HG03575 (cell line): ENCODE measurements around the gene PRPF31.
"Not testable (repeated sequence)": the region's sequence is repeated elsewhere in the genome, so short reads cannot be mapped to it uniquely, and the experiment has no call there.

Source experiments
- ATAC-seq: cut with Tn5 transposase; IDR thresholded peaks from one replicate; pipeline ENCODE4 v1.9.1; 2021; ENCODE audit not compliant: unreplicated experiment, insufficient number of reproducible peaks, low FRiP score; ENCODE audit errors: extremely low read depth

Gene PRPF31

DNA sequence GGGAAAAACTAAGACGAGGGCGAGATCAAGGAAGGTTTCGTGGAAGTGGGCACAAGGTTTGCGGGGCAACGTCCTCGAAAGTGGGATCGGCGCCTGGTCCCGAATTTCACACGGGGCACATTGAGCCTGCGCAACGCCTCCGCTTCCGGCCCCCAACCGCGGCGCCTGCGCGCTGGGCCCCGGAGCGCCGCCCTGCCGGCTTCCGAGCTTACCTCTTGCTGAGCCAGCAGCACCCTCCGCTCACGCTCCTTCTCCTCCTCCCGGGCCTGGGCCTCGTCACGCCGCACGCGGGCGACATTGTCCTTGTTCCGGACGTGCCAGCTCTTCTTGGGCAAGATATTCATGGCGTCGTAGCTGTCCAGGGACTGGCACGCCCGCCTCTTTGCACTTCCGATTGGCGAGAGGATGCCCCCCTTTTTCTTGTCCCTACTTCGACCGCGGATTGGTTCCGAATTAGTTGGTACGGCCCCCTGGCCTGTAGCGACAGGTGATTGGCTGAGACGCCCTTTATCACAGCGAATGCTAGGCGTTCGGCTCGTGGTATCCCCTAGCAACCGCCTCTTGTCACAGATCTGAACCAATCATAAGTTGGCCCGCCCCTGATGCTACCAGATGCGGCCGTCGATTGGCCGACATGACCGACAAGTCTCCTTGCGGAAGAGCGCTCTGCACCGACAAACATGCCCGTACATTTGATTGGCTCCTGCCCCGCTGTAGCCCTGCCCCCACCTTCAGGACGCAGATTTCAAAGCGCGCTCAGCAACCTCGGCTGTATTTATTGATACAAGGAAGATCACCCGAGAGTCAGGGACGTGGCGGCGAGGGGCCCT lies 44.0 kb downstream of the PRPF31 start, which contains the start of gene LENG1:
Gene LENG1 (minus strand): TSS at position 370 of the 830 bp plus-strand sequence. CDS start 26 bp downstream, at position 344.
- peak; percentile 59 for ATAC-seq

DNA sequence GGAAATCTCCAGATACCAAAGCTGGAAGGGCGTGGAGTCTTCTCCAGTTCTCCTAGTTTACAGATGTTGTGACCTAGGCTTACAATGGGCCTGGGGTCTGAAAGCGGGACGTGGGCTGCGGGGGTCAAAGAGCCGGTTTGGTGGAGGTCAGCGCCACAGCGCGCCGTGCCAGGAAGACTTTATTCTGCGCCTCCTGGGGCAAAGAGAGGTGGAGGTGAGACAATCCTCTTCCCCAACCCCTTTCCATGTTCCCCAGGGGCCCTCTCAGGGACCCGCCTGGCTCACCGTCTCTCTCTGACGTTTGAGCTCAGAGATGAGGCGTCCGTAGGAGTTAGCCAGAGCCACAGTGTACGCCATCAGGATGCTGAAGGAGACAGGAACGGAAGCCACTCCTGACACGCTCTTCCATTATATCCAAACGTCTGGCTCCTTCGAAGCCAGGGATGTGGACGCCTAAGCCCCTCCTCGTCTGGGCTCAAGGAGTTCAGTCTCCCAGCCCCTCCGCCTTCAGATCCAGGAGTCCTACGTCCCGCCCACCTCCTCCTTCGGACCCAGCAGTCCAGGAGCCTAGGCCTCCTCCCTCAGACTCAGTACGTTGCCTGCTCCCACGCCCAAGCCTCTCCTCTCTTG lies 44.7 kb downstream of the PRPF31 start:
- no peak for ATAC-seq

DNA sequence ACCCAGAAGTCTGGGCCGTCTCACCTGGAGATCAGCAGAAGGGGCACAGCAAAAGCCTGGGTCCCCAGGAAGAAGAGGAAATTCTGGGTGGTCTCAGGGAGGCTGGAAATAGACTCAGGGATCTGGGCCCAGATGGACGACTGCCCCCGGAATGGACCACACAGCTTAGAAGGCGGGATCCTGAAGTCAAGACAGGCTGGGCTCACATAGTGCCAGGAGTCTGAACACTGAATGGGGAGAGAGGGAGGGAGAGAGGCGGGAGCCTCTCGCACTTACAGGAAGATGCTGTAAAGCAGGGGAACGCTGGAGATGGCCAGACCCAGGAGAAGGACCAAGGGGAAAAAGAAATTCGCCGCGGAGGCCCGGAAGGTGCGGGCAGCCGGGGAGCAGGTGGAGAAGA lies 45.3 kb downstream of the PRPF31 start:
- no peak for ATAC-seq

DNA sequence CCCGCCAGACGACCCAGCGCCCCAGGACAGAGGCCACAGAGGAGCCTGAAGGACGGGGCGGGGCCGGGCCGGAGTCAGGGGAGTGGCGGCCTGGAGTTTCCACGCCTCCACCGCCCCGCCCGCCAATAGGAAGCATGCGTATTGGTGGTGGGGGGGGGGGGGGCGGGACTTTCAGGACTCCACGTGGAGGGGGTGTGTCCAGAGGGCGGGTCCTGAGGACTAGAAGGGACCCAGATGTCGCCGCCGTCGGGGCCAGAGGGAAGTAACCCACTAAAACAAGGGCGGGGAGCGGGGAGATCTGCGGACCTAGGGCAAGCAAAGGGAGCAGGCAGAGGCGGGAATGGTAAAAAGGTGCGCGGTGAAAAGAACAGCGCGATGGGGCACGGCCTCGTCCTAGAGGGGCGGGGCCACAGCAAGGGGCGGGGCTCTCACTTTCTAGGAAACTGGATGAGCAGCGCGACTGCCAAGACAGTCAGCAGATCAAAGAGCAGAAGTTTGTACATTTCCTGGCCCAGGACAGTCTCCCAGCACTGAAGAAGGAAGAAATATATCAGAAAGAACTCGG lies 46.8 kb downstream of the PRPF31 start:
- no peak for ATAC-seq

DNA sequence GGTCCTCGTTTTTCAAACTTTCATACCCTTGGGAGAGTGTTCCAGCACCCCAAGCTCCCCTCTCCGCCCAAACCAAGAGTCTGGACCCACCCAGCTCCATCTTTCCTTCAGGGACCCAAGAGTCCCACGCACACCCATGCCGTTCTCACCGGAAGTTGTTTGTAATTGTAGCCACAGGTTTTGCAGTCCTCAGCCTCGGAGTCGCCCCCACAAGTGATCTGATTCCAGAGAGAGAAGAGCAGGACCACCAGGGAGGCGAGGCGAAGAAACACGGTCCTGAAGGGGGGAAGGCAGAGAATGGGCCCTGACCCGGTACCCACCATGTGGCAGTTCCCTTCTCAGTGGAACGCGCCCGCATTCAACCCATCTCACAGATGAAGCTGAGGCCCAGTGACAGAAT lies 47.3 kb downstream of the PRPF31 start:
- no peak for ATAC-seq

DNA sequence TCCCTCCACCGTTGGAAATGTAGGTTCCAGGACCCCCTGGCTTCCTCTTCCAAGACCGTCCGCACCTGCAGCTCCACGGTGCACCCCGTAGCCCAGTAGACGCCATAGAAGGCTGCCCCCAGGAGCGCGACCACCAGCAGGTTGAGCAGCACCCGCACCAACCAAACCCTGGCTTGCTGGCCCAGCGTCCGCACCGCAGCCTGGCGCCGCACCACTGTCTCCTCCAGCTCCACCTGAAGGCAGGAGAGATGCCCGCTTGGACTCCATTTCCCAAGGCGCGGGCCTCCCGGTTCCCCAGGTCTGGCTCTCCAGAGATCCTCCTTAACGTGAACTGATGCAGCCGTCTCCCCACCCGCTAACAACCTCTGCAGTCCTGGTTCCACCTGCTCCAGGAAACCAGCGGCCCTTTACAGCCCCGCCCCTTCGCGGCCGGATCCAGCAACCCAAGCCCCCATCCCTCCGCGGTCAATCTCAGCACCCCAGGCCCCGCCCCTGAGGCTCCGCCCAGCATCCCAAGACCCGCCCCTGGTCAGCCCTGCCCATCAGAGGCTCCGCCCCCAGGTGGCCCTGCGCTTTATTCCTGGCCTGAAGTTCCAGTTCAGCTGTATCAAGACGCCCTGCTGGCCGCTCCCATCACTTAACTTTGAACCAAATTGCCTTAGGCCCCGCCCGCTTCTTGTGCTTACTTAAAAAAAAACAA lies 49.0 kb downstream of the PRPF31 start:
- ATAC-seq = no peak

DNA sequence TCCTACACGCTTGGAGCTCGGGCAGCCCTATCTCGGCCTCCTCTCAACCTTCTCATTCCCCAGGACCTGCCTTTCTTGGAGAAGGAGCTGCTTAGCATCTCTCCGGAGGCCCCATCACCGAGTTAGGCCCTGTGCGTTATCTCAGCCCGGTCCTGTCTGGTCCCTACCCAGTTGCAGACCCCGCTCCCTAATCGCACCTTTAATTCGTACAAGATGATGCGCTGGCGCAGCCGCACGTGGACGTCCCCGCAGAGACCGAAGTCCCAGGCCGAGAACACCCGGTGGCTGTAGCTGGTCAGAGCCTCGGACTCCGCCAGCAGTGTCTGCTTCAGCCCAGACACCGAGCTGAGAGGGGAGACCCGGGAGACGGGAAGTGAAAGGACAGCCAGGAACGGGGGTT lies 49.7 kb downstream of the PRPF31 start:
- ATAC-seq = no peak

DNA sequence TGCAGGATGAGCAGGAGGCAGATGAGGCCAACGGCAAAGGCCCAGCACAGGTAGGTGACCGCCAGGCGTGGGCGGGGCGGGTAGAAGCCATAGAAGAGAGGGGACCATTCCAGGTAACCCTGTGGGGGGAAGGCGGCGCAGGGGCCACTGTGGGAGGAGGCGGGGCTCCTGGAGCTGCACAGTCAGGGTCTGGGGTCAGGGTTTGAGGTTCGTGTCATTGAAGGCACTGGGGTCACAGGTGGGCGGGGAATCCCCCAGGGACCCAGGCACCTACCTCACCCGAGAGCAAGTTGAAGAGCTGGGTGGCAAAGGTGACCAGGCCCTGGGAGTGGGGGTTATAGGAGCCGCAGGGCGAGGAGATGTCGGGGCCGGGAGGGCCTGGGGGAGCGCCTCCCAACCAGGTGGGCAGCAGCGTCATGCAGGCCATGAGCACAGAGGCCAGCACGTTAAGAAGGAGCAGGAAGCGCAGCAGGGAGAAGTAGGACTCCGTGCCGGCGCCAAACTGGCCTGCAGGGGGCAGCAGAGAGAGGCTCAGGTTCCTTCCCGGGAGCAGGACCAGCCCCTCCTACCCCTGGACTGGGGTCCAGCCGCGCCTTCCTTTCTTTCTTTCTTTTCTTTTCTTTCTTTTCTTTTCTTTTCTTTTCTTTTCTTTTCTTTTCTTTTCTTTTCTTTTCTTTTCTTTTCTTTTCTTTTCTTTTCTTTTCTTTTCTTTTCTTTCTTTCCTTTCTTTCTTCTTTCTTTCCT lies 52.8 kb downstream of the PRPF31 start:
- no peak for ATAC-seq

DNA sequence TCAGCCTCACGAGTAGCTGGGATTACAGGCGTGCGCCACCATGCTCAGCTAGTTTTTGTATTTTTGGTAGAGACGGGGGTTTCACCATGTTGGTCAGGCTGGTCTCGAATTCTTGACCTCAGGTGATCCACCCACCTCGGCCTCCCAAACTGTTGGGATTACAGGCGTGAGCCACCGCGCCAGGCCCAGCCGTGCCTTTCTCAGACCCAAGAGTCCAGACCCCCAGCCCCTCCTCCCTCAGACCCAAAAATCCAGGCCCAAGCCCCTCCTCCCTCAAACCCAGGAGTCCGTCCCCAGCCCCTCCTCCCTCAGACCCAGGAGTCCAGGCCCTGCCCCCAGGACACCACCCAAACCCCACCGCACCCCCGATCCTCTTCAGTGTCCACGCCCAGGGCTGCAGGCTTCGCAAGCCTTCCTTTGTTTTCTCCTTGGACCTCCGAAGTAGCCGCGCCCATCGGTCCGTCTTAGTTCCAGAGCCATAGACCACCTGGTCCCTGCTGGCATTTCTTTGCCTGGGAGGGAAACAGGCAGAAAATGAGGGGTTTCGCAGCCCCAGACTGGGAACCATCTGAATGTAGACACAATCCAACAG lies 53.7 kb downstream of the PRPF31 start:
- no peak for ATAC-seq

DNA sequence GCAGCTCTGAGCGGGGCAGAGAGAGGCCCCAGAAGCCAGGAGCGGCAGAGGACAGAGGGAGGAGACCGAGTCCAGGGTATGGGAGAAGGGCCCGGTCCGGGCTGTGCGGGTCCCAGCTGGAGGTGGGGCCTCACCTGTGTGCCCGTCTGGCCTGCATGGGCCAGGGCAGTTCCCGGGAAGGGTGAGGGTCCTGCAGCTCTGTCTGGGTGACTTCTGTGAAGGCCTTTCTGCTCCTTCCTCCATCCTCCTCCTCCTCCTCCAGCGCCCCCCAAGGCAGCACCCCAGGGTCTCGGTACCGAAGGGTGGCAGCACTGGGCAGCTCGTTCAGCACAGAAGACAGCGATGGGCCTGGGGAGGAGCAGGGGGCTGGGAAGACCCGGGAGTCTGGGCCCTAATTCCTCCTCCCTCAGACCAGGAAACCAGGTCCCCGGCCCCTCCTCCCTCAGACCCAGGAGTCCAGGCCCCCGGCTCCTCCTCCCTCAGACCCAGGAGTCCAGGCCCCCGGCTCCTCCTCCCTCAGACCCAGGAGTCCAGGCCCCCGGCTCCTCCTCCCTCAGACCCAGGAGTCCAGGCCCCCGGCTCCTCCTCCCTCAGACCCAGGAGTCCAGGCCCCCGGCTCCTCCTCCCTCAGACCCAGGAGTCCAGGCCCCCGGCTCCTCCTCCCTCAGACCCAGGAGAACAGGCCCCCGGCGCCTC lies 56.3 kb downstream of the PRPF31 start:
- ATAC-seq = not testable (repeated sequence)

DNA sequence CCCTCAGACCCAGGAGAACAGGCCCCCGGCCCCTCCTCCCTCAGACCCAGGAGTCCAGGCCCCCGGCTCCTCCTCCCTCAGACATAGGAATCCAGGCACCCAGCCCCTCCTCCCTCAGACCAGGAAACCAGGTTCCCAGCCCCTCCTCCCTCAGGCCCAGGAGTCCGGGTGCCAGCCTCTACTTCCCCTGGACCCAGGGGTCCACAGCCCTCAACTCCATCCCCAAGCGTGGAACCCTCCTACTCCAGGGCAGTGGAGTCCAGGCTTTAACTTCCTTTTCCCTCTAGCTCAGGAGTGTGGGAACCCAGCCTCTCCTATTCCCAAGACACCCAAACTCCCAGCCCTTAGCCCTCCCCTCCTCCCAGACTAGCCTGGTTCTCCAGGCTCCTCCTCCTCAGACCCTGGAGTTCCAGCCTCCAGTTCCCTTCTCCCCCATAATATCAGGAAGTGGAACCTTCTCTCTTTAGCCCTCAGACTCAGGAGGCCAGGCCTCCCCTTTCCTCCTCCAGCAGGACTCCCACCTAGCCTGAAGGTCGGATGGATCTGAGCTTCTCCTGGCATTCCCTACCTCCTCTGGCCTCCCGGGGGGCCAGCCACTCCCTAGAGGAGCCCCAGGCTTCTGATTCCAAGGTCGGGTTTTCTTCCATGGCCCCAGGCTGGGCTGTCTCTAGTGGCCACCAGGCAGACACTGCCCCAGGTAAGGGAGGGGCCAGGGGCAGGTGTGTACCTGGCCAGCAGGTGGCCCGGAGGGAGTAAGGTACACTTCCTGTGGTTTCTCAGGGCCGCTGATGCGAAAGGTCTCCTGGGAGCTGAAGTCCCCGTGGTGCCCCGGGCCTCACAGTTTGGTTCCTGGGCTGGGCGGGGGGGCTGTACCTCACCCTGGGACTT lies 57.2 kb downstream of the PRPF31 start, which contains the start of gene TMC4:
Gene TMC4 (minus strand): TSS at position 690 of the 888 bp plus-strand sequence. CDS start 43 bp downstream, at position 647.
- no peak for ATAC-seq

DNA sequence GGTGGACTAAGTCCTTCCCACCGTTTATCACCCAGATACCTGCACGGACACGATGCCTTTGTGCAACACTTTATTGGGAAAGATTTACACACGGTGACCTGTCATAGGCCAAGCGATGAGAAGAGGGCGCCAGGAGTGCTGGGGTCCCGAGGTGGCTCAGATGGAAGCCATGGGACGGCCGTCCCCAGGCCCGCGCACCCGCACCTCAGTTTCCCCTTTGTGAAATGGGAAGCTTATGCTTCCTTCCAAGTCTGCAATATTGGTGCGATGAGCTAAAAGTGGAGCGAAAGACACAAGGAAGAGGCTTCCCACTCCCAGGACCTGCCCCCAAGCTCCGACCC lies 57.8 kb downstream of the PRPF31 start:
- ATAC-seq = no peak

DNA sequence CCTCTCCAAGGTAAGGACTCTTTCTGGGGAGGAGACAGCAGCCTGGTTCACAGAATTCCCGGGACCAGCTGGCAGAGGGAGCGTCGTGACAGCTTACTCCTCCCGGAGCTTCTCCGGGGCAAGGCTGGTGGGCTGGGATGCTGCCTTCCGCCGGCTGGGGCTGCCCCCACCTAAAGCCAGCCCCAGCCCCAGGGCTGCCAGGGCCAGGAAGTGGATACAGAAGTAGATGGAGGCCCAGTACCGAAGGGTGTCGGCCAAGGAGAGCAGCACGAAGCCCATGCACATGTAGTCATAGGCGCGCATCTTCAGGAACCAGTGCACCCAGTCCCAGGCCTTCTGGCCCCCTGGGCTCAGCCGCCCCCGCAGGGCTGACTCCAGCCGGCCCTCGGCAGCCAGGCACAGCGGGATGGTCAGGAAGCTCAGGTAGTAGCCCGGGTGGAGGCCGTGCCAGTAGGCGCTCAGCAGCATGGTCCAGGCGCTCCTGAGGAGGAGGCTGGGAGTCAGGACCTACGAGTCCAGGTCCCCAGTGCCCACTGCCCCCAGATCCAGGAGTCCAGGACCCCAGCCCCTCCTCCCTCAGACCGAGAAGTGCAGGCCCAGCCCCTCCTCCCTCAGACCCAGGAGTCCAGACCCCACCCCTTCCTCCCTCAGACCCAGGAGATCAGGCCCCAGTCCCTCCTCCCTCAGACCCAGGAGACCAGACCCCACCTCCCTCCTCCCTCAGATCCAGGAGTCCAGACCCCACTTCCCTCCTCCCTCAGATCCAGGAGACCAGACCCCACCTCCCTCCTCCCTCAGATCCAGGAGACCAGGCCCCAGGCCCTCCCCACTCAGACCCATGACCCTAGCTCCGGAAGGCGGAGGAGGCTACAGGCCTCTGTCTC lies 58.6 kb downstream of the PRPF31 start:
- ATAC-seq = no peak

DNA sequence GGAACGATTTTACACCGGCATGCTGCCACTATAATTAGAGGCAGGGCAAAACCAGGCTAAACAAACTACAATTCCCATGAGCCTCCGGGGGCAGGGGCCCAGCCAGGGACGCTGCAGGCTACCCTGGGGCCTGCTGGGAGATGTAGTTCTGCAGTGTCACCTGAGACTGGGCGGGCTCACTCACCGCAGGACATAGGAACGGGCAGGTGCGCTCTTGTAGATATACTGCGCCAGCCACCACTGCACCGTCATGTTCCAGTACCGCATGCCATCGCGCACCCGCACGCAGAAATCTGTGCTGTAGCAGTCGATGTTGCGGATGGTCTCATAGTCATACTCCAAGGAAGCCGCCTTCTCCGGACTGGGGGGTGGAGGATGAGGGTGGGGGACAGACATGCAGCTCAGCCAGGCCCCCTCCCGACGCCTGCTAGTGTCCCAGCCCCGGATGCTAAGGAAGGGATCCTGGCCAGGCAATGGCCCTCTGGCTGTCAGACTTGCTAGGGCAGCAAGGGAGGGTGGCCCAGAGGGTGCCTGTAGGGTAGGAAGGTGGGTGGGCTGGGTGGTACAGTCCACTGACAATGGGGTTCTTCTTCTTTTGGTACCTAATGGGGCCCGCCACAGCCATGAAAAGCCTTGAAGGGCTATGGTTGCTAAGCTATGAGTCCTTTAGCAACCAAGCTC lies 63.2 kb downstream of the PRPF31 start:
- ATAC-seq = no peak

DNA sequence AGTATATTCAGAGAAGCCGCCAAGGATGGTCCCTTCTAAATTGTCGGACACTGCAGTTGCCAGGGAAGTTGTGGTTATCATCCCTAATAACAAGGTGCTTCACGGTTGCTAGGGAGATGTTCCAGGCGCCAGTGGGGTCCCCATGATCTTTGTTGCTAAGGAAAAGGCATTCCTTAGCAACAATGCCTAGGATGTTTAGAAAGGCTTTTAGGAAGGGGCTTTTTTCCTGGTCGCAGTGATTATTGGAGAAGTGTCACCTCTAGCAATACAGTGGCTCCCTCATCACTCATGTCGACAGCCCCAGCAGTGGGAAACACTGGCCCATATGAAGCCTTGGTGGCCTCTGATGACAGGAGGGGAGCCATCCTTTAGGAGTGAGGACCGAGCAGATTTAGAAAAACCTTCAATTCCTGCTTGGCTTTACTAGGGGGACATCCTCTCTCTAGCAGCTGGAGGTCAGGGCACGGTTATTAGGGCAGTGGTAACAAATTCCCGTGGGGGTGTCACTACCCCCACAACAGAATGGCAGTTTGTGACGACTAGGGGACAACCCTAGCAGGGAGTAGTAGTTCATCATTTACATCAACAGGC lies 63.8 kb downstream of the PRPF31 start:
- ATAC-seq = no peak
